Measurements from ENCODE around the gene PLA2G4F.
A peak's percentile ranks its signal among the peaks of the same experiment; 100 is the strongest.

PLA2G4F gene

DNA sequence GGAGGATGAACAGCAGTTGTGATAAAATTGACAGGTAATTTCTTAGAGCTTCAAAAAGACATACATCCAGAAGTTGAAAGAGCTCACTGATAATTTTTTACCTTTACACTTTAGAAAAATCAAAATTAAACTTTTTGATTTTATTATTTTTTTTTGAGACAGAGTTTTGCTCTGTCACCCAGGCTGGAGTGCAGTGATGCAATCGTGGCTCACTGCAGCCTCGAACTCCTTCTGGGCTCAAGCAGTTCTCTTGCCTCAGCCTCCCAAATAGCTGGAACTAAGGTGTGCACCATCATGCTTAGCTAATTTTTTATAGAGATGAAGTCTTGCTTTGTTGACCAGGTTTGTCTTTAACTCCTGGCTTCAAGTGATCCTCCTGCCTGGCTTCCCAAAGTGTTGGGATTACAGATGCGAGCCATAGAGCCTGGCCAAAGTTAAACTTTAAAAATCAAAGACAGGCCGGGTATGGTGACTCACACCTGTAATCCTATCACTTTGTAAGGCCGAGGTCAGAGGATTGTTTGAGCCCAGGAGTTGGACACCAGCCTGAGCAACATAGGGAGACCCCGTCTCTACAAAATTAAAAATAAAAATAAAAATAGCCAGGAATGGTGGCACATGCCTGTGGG lies 21.7 kb downstream of the PLA2G4F start:
- TF ChIP-seq, protein P1, sequence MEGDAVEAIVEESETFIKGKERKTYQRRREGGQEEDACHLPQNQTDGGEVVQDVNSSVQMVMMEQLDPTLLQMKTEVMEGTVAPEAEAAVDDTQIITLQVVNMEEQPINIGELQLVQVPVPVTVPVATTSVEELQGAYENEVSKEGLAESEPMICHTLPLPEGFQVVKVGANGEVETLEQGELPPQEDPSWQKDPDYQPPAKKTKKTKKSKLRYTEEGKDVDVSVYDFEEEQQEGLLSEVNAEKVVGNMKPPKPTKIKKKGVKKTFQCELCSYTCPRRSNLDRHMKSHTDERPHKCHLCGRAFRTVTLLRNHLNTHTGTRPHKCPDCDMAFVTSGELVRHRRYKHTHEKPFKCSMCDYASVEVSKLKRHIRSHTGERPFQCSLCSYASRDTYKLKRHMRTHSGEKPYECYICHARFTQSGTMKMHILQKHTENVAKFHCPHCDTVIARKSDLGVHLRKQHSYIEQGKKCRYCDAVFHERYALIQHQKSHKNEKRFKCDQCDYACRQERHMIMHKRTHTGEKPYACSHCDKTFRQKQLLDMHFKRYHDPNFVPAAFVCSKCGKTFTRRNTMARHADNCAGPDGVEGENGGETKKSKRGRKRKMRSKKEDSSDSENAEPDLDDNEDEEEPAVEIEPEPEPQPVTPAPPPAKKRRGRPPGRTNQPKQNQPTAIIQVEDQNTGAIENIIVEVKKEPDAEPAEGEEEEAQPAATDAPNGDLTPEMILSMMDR (IDR thresholded peaks at IDR 0.05; ENCODE audit: low read depth, low read length), result no peak
- H3K4me1 ChIP-seq, result no peaks in the 10 kb centered on the region; the same call in 1 of the 2 replicates

DNA sequence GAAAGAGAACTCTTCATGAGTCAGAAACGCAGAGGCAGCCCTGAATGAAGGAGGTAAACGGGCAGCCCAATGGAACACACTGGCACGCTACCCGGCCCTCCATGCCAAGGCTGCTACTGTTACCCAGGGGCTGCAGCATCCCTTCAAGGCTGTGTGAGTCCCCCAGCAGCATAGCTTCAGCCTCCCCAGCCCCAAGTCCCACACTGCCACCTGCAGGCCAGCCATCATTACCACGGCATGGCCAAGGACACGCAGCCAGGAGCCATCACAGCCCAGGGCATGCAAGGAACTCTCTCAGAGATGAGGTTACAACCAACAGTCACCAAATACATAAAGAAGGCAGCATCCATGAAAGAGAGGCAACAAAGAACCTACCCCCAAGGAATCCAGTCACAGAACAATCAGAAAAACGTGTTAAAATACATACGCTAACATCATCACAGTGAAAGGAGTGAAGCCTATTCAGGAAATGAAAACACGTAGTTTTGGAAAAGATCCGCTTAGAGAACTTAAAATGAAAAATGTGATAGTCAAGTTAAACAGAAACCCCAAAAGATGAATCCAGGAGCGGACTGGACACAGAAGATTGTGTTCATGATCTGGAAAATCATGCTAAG lies 22.4 kb downstream of the PLA2G4F start:
- TF ChIP-seq, protein P1 (IDR thresholded peaks at IDR 0.05; ENCODE audit: low read depth, low read length), result peak; percentile 85
- no peaks in the 10 kb centered on the region; the same call in 1 of the 2 replicates for H3K4me1 ChIP-seq
- peak; percentile 83 for DNase-seq

More for the DNA sequence above, 21.7 kb downstream of the PLA2G4F start:
- no peaks in the 10 kb centered on the region for H3K27me3 ChIP-seq
- DNase-seq, result no peak
- no peaks in the 10 kb centered on the region for H3K36me3 ChIP-seq
- H3K4me3 ChIP-seq (ENCODE audit: low read depth, low read length), result no peak overlapping the region
- no peaks in the 10 kb centered on the region for H3K9me3 ChIP-seq

DNA sequence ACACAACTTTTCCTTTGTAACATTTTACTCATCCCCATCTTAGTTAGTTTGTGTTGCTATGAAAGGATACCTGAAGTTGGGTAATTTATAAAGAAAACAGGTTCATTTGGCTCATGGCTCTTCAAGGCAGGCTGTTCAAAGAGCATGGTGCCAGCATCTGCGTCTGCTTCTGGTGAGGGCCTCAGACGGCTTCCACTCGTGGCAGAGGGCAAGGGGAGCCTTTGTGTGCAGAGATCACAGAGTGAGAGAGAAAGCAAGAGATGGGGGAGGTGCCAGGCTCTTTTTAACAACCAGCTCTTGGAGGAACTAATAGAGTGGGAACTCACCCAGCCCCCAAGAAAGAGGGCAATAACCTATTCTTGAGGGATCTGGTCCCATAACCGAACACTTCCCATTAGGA lies 23.1 kb downstream of the PLA2G4F start:
- Histone ChIP-seq H3K27me3 (no peaks in the 10 kb centered on the region), H3K36me3 (no peaks in the 10 kb centered on the region), H3K4me1 (no peaks in the 10 kb centered on the region; the same call in 1 of the 2 replicates), H3K9me3 (no peaks in the 10 kb centered on the region), H3K4me3 (ENCODE audit: low read depth, low read length) (no peak overlapping the region)
- TF ChIP-seq, protein P1 (IDR thresholded peaks at IDR 0.05; ENCODE audit: low read depth, low read length), result no peak
- no peak for DNase-seq

More for the DNA sequence above, 22.4 kb downstream of the PLA2G4F start:
- Histone ChIP-seq H3K4me3 (ENCODE audit: low read depth, low read length) (no peak overlapping the region), H3K9me3 (no peaks in the 10 kb centered on the region), H3K27me3 (no peaks in the 10 kb centered on the region), H3K36me3 (no peaks in the 10 kb centered on the region)

DNA sequence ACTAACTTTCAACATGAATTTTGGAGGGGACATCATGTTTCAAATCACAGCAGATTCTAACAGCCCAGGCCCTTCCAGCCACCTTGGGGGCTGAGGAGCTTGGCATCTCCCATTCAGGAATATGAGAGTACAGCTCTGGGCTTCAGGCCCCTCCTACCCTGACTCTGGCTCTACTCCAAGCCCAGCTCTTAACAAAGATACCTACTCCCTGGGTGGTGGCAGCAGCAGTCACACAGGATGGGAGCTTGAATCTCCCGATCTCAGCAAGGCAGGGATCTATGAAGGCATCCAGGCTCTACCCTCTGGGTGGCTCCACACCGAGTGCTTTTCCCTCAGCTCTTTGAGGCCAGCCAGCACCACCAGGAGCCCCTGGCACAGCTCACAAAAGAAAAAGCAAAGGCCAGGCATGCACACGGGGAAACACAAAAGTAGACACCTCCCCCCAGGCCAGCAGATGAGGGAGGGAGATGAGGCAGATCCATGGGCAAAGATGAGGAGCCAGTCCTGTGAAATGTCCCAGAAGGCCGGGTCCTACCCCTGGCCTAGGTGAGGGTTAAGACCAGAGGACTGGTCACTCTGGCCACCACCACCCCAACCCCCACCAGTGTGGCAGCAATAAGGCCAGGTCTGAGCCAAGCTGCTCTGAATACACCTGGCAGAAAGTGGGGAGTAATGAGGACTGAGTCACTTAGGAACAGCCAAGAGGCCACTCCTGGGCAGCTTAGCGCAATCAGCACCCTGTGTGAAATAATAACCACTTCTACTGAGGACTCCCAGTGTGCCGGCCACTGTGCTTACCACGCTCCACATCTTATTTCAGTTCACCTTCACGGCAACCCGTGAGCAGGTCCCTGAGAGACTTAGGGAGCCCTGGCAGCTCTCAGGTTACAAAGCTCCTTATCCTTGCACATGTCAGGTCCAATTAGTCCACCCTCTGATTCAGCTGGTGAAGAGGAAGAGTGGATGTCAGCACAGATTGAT lies 24.3 kb downstream of the PLA2G4F start:
- no peak for DNase-seq
- H3K4me3 ChIP-seq (ENCODE audit: low read depth, low read length), result no peak overlapping the region
- no peaks in the 10 kb centered on the region for H3K27me3 ChIP-seq
- H3K9me3 ChIP-seq, result no peaks in the 10 kb centered on the region
- no peaks in the 10 kb centered on the region for H3K36me3 ChIP-seq
- no peaks in the 10 kb centered on the region; the same call in 1 of the 2 replicates for H3K4me1 ChIP-seq
- TF ChIP-seq, protein P1 (IDR thresholded peaks at IDR 0.05; ENCODE audit: low read depth, low read length), result no peak

DNA sequence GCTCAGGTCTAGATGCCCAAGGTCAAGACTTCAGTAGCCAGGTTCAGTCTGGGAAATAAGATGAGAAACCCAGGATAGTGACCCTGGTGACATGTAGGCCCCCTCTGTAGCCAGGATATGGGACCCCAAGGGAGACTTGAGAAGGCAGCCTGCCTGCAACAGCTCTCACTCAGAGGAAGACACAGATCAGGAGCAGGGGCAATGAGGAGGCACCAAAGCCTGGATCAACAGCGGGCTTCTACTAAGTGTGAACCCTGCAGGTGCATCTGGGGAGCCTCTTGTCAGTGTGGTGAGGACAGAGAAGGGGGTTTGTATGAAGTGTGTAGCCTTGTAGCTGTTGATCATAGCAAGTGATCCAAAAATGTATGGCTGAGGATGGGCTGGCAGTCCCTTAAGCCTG lies 25.4 kb downstream of the PLA2G4F start:
- Histone ChIP-seq H3K27me3 (no peaks in the 10 kb centered on the region), H3K9me3 (no peaks in the 10 kb centered on the region), H3K4me1 (no peaks in the 10 kb centered on the region; the same call in 1 of the 2 replicates), H3K36me3 (no peaks in the 10 kb centered on the region), H3K4me3 (ENCODE audit: low read depth, low read length) (no peak overlapping the region)
- DNase-seq, result no peak
- TF ChIP-seq, protein P1 (IDR thresholded peaks at IDR 0.05; ENCODE audit: low read depth, low read length), result no peak

Data from BE2C (cell line).